Suppressor macrophage treated with lipopolysaccharide for 4 hours (primary cell): ENCODE data around the gene LMNB1.
A peak's percentile ranks its signal among the peaks of the same experiment; 100 is the strongest.
"Not testable (repeated sequence)": the region's sequence is repeated elsewhere in the genome, so short reads cannot be mapped to it uniquely, and the experiment has no call there.

ENCODE experiments used
- DNase-seq: peaks from one replicate; pipeline ENCODE4 v3.0.0-alpha.2; 2020

The LMNB1 gene

GRCh38 chr5:126776499-126777256, at the start of gene LMNB1:
TSS of gene LMNB1 (plus strand) at chr5:126777136. CDS start at chr5:126777509, 373 bp downstream.
- DNase-seq, result peak; percentile 99

GRCh38 chr5:126732716-126733115, 44.2 kb upstream of the LMNB1 start:
- no peak for DNase-seq

GRCh38 chr5:126734573-126734972, 42.4 kb upstream of the LMNB1 start:
- not testable (repeated sequence) for DNase-seq

- DNase-seq, result no peak
These were observed 40.8 kb upstream of the LMNB1 start for GRCh38 chr5:126736141-126736540.

- DNase-seq, result no peak
These were observed 35.6 kb upstream of the LMNB1 start for GRCh38 chr5:126741361-126741760.

- DNase-seq, result no peak
These were observed 34.5 kb upstream of the LMNB1 start for GRCh38 chr5:126742425-126742824.

- DNase-seq, result no peak
These were observed 32.1 kb upstream of the LMNB1 start for GRCh38 chr5:126744836-126745235.

- no peak for DNase-seq
These were observed 31.5 kb upstream of the LMNB1 start for GRCh38 chr5:126745259-126745992.

- no peak for DNase-seq
These were observed 30.6 kb upstream of the LMNB1 start for GRCh38 chr5:126746290-126746689.

- DNase-seq, result peak; percentile 55
These were observed 24.7 kb upstream of the LMNB1 start for GRCh38 chr5:126752081-126752785.

GRCh38 chr5:126753227-126753626, 23.7 kb upstream of the LMNB1 start:
- DNase-seq, result peak; percentile 30

GRCh38 chr5:126754609-126755008, 22.3 kb upstream of the LMNB1 start:
- DNase-seq, result peak; percentile 39

- no peak for DNase-seq
These were observed 21.3 kb upstream of the LMNB1 start for GRCh38 chr5:126755593-126755992.

GRCh38 chr5:126757713-126758357, 19.1 kb upstream of the LMNB1 start:
- DNase-seq, result no peak

GRCh38 chr5:126763371-126763770, 13.6 kb upstream of the LMNB1 start:
- DNase-seq, result peak; percentile 81

- DNase-seq, result no peak
These were observed 7.2 kb upstream of the LMNB1 start for GRCh38 chr5:126769703-126770102.

- not testable (repeated sequence) for DNase-seq
These were observed 3.4 kb upstream of the LMNB1 start for GRCh38 chr5:126773536-126773935.

- DNase-seq, result not testable (repeated sequence)
These were observed 2.3 kb upstream of the LMNB1 start for GRCh38 chr5:126774595-126774994.

GRCh38 chr5:126777257-126777974, 480 bp downstream of the LMNB1 start:
- peak; percentile 60 for DNase-seq

GRCh38 chr5:126777975-126778674, 1.2 kb downstream of the LMNB1 start:
- DNase-seq, result peak; percentile 97

- no peak for DNase-seq
These were observed 1.9 kb downstream of the LMNB1 start for GRCh38 chr5:126778675-126779403.
